NCI-H2107 treated with DMSO at 0.1 percent for 48 hours (cell line): Measurements from ENCODE around the gene BCLAF1.
"Not testable (repeated sequence)": the region's sequence is repeated elsewhere in the genome, so short reads cannot be mapped to it uniquely, and the experiment has no call there.

Experiments
- DNase-seq: peaks from one replicate; lab custom pipeline; 2025; ENCODE audit not compliant: unreplicated experiment; lab: John Stamatoyannopoulos, UW

Gene BCLAF1

DNA sequence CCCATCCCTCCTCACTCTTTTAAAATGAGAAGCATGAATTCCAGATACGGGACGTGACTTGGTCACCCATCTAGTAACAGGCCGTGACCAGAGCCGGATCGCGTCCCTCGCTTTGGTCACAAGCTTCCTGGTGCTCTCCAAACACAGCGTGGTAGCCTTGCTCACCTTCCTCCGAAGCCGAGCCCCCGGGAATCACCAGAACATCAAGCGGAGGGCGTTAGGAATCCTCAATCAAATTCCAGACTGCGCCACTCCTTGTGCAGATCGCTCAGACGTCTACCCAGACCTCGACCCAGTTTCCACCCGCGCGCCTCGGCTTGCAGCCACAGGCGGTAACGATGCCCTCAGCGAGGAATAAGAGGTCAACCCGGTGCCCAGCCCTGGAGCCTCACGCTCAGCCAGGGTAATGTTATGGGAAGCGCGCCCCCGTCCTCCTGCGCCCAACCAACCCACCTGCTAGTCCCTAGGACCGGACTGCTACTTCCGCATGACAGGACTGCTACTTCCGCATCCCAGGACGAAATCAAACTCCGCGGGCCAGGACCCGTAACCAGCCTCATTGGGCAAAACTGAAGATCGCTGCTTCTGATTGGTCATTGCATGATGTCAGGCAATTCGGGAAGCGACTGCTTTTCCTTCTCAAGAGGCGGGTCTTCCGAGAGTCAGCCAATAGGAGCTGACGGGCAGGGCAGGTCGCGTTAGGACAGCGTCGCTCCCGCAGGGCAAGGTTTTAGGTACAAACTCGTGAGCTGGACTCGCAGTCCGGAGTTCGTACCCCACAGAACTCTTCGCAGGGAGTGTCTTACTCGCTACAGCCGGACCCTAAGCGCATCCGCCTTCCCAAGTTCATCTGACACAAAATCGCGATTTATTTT lies 39.6 kb downstream of the BCLAF1 start, which contains the start of gene MTFR2:
TSS of gene MTFR2 (minus strand) at position 501 of the 875 bp plus-strand sequence. CDS start 1,212 bp downstream, outside the sequence.
- DNase-seq: peak; percentile 95

DNA sequence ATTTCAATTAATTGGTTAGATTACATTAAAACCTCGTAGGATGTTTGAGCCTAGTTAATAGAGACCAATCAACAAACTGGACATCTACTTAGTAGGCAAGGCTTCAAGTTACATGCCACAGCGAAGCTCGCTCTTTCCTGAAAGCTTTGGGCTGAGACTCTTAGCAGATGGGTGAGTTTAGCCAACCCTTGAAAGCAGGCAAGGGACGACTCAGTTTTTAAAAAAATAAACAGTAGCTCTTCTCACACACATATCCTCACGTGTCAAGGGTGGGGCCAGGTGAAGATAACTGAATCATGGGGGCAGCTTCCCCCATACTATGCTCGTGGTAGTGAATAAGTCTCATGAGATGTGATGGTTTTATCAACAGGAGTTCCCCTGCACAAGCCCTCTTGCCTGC lies 40.3 kb downstream of the BCLAF1 start:
- no peak for DNase-seq

DNA sequence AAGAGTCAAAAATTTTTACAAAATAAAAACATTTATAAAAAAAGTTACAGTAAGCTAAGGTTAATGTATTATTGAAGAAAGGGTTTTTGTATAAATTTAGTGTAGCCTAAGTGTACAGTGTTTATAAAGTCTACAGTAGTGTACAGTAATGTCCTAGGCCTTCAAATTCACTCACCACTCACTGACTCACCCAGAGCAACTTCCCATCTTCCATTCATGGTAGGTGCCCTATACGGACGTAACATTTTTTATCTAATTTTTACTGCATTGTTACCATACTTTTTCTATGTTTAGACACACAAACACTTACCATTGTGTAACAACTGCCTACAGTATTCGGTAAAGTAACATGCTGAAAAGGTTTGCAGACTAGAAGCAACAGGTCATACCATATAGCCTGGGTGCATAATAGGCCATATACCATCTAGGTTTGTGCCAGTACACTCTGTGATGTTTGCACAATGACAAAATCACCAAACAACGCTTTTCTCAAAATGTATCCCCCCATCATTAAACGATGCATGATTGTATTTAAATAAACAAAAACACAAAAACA lies 45.5 kb downstream of the BCLAF1 start:
- no peak for DNase-seq

DNA sequence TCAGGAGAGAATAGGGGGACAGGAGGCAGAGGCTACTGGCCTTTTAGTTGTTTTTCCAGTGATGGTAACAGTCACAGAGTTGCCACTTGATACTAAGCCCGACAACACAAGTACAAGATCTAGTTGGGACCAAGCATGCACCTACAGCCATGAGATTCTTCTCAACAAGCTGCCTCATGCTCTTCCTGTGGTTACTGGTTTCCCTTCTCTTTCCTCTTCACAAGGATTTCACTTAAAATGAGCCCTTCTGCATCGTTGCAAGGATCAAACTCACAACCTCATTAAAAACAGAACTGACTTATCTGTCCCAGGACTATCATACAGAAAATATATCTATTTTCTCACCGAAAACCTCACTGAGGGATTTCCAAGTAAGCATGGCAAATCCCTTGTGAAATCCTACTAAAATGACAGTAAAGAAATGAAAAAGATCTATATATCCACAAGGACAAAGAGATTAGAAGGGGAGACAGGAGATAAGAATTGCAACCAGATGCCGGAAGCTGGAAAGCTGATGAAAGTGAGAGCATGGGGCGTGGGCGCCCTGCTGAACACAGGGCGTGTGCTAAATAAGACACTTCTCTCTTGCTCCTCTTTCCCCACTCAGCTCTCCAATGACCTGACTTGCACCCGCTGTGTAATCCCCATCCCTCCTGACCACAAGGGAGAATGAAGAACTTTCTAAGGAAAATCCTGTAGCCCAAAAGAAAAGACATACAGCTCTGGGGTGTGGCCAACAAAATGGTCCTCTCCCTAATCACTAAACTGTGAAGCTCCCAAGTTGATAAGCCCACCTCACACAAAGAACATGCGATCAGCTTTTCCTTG lies 53.0 kb downstream of the BCLAF1 start:
- no peak for DNase-seq

DNA sequence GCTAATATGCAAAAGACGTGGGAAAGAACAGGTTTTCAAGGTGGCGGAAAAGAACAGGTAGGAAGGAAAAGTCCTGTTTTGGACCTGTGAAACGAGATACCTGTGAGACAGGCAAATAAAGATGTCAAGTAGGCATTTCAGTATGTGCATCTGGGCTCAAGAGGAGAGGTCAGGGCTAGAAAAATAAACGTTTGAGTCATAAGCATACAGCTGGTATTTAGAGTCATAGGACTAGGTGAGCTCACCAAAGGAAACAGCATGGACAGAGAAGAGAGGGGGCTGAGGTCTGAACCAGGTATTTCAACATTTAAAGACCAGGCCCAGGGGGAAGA lies 54.4 kb downstream of the BCLAF1 start:
- DNase-seq: peak; percentile 59

DNA sequence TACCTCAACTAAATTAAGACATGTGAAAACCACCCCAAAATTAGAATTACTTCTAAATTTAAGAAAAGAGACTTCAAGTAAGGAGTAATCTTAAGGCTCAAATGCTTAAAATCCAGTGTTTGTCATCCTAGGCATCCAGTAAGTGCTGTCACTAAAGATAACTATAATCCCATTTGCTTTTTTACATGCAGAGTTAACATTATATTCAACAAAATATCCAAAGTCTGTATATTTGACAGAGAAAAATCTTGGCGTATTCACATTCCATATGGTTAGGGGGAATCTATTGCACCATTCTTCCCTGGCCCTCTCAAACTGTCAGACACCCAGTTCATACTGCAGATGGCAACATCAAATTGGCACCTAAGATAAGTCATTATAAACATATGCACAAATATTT lies 56.9 kb downstream of the BCLAF1 start:
- DNase-seq: no peak

DNA sequence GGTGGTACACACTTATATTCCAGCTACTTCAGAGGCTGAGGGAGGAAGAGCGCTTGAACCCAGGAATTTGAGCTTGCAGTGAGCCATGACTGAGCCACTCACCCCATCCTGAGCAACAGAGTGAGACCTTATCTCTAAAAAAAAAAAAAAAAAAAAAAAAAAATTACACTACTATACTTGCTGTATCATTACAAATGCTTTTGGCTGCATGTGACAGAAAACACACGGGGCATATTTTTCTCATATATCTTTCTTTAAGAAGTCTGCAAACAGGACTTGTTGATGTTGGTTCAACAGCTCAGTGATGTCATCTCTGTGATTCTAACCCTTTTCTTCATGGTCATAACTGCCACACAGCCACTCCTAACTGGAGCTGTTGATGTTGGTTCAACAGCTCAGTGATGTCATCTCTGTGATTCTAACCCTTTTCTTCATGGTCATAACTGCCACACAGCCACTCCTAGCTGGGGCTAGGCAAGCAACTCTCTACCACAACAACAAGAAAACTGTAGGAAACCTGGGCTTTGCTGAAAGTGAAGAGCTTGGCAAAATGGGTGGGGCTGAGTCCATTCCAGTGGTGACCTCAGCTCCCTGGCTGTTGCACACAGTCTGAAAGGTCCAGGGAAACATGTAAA lies 59.3 kb downstream of the BCLAF1 start:
- no peak for DNase-seq

DNA sequence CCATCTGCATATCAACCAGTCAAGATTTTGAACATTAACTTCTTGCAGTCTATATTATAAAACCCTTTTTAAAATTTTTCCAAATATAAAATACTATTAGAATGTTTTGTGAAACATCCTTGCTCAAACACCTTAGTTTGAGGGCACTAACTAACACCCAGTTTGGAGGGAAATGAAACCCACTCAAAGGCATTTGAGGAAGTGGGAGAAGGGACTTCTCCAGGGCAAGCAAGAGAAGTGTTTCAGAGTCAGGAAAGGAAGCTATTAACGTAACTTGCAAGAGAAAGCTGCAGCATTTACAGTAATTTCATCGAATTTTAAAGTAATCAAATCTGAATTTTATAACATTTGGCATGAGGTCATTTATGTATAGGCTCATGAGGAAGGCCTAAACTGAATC lies 60.8 kb downstream of the BCLAF1 start:
- no peak for DNase-seq

DNA sequence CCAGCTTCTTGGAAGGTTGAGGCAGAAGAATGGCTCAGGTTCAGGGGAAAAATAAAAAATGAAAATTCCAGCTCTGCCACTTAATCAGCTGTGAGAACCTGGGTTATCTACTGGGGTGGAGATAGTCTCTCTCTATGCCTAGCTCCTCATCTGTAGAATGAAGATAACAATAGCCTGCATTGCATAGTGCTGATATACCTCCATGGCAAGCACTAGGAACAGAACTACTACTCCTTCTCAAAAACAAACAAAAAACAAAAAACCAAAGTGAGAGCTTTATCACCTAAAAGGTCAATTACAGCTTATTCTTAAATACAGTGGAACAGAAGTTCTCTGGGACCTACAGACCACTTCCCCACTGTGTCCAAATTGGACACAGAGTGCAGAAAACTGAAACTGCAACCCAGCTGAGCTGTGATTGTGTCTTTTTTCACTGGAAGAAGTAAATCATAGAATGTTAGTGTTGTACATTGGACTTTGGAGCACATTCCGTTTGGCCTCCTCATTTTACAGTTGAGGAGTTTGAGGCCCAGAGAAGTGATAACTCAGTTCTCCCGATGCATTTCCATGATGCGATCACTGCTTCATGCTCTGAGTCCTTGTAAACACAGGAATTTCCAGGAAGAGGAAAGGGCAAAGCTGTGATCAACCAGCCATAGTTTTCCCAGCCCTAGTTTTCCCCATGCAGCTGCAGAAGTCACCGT lies 62.8 kb downstream of the BCLAF1 start:
- DNase-seq: no peak

DNA sequence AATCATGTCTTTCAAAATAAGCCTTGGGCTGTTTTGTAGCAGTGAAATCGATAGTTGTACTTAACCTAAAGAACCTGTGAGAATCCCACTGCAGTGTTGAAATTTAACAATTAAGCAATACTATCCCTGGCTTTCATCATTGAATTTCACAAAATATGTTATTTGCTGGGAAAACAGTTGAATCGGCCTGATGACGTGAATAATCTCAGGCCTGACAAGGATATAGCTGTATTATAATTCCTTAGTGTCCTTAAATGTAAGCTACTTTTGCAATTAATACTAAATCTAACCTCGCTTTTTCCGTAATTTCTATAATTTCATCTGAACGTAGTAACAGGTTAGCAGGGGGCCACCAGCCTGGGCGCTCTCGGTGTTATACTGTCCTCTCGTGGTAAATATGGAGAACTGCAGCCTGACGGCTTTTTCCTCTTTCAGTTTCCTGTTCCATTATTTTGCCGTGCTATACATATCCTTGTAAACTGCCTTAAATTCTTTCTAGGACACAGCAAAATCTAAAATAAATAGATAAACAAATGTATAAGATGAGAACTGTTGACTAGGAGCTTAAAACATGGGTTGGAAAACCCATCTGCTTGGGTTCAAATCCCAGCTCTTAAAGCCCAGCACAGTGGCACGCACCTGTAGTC lies 63.5 kb downstream of the BCLAF1 start:
- DNase-seq: peak; percentile 47

DNA sequence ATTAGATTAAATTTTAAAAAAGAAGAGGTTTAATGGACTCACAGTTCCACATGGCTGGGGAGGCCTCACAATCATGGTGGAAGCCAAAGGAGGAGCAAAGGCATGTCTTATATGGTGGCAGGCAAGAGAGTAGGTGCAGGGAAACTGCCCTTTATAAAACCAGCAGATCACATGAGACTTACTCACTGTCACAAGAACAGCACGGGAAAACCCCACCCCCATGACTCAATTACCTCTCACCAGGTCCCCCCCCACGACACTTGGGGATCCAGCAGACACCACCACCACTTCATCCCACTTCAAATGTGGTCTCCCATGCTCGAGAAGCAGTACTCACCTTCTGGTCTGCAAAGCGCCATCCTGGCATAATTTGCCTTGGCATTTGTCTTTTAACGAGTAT lies 64.2 kb downstream of the BCLAF1 start:
- no peak for DNase-seq

DNA sequence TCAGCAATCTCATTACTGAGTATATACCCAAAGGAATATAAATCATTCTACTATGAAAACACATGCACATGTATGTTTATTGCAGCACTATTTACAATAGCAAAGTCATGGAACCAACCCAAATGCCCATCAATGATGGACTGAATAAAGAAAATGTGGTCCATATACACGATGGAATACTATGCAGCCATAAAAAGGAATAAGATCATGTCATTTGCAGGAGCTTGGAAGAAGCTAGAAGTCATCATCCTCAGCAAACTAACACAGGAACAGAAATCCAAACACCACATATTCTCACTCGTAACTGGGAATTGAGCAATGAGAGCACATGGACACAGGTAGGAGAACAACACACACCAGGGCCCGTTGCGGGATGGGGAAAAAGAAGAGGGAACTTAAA lies 64.7 kb downstream of the BCLAF1 start:
- DNase-seq: not testable (repeated sequence)

DNA sequence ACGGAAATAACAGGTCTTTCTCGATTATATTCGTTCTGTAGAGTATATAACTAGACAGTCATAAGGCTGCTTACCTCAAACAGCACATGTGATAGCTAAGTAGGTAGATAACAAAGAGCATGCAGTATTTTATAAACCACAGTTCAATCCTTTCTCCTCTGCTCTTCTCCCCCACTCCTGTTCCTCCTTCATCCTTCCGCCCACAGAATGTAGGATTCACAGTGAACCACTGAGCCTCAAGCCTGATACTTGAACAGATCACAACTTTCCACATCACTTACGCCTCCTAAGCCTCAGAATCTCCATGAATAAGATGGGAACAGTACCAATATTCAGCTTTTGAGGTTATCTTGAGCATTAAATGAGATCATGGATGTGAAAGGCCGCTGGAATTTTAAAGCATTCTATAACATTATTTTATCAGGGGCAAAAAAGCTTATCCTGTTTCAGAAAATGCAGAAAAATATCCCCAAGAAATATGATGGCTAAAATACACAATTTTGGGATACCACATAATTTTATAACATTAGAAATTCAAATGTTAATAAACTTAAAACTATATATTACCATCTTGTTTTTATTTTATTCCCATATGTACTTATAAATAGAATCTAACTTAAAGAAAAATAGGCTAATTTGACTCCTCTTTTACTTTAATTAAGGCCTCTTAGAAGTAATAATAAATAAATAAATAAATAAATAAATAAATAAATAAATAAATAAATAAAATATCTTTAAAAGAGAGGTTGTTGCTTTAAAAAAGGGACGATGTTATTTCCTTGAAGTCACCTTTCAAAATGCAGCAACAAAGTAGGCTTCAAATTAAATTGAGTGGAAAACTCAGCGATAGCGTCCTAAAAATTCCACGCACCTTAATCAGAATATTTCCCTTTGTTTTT lies 72.9 kb downstream of the BCLAF1 start:
- no peak for DNase-seq

DNA sequence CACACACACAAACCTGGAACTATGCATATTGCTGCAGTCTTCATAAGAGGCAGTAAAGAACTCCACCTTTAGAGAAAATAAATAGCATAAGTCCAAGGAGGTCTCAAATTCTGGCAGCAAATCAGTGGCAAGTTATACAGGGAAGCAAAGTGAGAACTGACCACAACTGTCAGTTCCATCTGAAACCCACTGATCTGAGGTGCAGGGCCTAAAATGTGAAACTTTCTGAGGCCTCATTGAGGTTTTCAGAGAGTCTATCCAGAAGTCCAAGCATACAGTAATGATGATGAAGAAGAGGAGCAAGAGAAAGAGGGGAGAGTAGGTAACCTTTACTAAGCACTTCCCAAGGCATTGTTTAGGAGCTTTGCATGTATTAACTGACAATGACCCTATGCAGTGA lies 75.8 kb downstream of the BCLAF1 start:
- DNase-seq: no peak

DNA sequence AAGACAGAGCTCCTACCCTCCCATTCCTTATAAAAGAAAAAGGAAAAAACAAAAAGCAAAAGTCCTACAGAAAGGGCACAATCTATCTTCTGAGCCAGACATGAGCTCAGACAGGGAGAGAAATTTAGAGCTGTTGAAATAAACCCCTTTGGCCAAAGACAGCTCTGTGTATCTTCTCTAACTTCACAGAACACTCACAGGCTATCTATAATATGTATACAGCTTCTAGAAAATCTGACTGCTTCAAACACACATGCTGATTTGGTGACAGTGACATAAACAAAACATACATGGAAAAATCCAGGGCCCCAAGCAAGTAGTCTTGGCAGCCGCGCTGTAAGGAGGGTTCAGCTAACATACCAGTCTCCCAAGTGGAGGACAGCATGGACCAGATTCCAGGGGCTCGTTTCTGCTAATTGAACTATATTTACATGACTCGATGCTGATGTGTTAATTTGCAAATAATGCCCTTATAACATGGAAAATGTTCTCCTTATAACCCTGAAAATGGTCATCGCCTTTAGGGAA lies 76.6 kb downstream of the BCLAF1 start:
- DNase-seq: no peak

DNA sequence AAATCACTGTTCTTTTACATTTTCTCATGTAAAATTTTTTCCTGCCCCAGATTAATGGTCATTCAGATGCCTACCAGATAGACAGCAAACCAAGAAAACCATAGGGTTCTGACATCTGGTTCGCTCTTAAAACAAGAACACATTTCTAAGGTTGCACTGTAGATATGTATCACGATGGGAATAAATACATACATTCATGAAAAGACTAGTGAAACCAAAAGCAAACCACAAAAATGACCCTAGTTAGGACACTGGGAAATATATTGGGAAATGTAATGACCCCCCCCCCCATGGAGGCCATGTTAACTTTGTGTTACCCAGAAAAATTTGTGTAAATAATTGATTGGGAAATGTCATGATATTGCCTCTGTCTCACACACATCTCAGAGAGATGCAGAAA lies 77.0 kb downstream of the BCLAF1 start:
- DNase-seq: no peak

DNA sequence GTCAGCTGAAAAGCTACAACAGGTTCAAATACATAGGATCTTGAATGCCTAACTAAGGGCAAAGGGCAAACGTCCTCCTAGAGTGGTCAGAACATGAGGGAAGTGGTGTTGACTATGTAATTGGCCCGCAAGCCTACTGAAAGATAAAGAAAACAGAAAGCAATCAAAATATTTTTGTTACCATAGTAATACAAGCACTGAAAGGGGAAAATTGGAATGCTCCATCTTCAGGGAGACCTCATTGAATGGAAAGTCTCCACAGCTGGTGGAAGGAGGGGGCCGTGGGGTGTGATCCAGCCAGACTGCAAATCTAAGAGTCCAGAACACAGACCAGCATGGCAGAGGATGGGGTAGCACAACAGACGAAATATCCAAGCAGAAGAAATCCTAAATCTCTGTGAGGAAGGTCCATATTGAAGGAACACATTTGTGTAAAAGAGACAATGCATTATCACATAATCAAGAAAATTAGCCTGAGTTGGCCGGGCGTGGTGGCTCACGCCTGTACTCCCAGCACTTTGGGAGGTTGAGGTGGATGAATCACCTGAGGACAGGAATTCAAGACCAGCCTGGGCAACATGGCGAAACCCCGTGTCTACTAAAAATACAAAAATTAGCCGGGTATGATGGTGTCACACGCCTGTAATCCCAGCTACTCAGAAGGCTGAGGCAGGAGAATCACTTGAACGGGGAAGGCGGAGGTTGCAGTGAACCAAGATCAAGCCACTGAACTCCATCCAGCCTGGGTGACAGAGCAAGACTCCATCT lies 79.1 kb downstream of the BCLAF1 start:
- no peak for DNase-seq

DNA sequence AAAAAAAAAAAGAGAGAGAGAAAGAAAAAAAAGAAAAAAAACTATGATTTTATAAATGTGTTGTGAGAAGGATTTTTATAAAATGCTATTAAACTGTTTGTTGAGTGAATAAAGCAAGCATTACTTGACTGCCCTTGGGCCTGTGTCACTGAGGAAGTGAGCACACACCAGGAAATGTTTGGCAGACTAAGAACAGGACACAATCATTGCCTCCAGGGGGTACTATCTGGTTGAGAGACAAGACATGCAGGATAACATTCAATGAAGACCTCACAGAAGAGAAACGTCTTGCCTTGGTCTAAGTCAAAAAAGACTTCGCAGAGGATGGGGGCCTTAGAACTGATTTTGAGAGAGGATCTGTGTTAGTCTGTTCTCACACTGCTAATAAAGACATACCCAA lies 80.2 kb downstream of the BCLAF1 start:
- DNase-seq: no peak
